Measurements from ENCODE around the gene BAHCC1. TPM values are rescaled to one million over a fixed set of nuclear protein-coding genes. Genes with fewer than 3 reads are reported as not detected.
A peak's percentile ranks its signal among the peaks of the same experiment; 100 is the strongest.

Gene BAHCC1
- total and polyA plus RNA-seq, 11 donors, result 6.0 to 19.6 (median 8.9) TPM

DNA sequence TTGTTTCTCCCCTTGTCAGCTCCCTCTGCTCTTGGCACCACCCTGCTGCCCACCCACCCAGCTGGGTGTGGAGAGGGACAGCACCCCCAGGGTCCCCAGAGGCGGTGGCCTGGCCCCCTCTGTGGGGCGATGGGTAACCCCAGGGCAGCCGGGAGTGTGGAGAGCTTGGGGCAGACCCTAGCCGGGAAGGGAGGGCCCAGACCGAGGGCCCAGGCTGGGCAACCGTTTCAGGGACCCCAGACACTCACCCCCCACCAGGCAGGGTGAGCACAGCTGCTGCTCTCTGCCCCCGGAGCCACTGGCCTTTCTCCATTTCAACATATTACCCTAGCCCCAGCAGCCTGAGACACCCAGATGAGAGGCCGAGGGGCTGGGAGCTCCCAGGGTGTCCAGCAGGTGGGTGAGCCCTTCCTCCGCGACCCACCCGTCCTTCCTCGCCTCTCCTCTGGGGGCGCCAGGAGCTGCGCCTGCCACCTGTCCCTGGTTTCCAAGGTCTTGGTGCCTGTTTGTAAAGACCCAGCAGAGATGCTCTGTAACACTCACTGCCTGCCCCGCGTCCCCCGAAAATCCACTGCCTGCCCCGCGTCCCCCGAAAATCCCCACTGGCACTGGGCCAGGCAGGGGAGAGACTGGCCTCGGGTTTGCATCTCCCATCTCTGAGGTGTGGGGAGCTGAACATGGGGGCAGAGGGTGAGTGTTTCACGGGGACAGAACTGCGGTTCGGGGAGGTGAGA lies 45.4 kb downstream of the BAHCC1 start:
- no peak for DNase-seq
- no peak overlapping the region for H3K27ac ChIP-seq
- no peaks in the 10 kb centered on the region for H3K9me3 ChIP-seq
- intact Hi-C loops (cut with DNase I), result no loop called here
- peaks cover 0 to 20% (median 13%) of the 10 kb centered on the region in 12 donors for H3K4me1 ChIP-seq
- TF ChIP-seq, protein P1, sequence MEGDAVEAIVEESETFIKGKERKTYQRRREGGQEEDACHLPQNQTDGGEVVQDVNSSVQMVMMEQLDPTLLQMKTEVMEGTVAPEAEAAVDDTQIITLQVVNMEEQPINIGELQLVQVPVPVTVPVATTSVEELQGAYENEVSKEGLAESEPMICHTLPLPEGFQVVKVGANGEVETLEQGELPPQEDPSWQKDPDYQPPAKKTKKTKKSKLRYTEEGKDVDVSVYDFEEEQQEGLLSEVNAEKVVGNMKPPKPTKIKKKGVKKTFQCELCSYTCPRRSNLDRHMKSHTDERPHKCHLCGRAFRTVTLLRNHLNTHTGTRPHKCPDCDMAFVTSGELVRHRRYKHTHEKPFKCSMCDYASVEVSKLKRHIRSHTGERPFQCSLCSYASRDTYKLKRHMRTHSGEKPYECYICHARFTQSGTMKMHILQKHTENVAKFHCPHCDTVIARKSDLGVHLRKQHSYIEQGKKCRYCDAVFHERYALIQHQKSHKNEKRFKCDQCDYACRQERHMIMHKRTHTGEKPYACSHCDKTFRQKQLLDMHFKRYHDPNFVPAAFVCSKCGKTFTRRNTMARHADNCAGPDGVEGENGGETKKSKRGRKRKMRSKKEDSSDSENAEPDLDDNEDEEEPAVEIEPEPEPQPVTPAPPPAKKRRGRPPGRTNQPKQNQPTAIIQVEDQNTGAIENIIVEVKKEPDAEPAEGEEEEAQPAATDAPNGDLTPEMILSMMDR (IDR thresholded peaks at IDR 0.05), result peak in 7 of 12 donors; percentile 6 to 39 (median 31)
- no peak for TF ChIP-seq POLR2A (IDR thresholded peaks at IDR 0.05)
- no peaks in the 10 kb centered on the region for H3K27me3 ChIP-seq
- ATAC-seq, result no peak
- H3K4me3 ChIP-seq, result no peak overlapping the region
- peaks cover 0 to 19% (median 0%) of the 10 kb centered on the region in 9 donors for H3K36me3 ChIP-seq
- 79 to 85% (median 82%) methylated on average over 23 to 24 of the region's 24 CpGs for WGBS, 4 donors

DNA sequence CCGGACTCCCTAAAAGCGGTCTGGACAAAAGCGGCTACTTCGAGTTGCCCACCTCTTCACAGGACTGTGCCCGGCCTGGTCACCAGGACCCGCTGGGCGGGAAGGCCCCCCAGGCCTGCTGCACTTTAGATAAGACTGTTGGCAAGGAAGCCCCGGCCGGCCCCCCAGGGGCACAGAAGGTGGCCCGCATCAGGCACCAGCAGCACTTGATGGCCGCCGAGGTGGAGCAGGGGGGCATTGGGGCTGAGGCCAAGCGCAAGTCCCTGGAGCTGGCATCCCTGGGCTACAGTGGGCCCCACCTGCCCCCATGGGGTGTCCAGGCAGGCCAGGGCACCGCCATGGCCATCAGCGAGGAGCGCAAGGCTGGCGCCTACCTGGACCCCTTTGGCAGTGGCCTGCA lies 47.5 kb downstream of the BAHCC1 start:
- Histone ChIP-seq H3K36me3 (peaks cover 0 to 22% (median 2%) of the 10 kb centered on the region in 9 donors), H3K4me3 (no peak overlapping the region), H3K27ac (no peak overlapping the region), H3K27me3 (no peaks in the 10 kb centered on the region), H3K4me1 (peaks cover 0 to 2% (median 0%) of the 10 kb centered on the region in 12 donors), H3K9me3 (no peaks in the 10 kb centered on the region)
- 97 to 100% (median 97%) methylated on average over 1 to 17 of the region's 17 CpGs for WGBS, 4 donors
- intact Hi-C loops (cut with DNase I), result no loop called here
- ATAC-seq (no peak), DNase-seq (no peak)
- TF ChIP-seq, protein P1 (IDR thresholded peaks at IDR 0.05), result no peak

DNA sequence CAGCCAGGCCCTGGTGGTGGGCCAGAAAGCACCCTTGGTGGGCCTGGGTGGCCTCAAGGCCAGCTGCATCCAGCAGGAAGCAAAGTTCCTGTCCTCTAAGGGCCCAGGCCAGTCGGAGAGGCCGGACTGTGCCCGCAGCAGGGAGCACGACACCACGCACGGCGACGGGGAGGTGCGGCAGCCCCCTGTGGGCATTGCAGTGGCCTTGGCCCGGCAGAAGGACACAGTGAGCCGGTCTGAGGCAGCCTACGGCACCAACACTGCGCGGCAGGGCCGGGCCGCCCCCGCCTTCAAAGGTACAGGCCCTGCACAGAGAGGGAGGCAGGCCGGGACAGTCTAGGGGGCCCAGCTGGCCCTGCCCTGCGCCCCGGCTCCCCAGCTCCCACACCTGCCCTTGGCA lies 48.0 kb downstream of the BAHCC1 start:
- H3K27me3 ChIP-seq, result no peaks in the 10 kb centered on the region
- 95 to 96% (median 95%) methylated on average over 12 to 20 of the region's 20 CpGs for WGBS, 4 donors
- no peak overlapping the region for H3K27ac ChIP-seq
- peaks cover 0 to 22% (median 5%) of the 10 kb centered on the region in 9 donors for H3K36me3 ChIP-seq
- ATAC-seq, result no peak
- no peaks in the 10 kb centered on the region for H3K4me1 ChIP-seq
- TF ChIP-seq, protein P1 (IDR thresholded peaks at IDR 0.05), result no peak
- no peak for TF ChIP-seq POLR2A (IDR thresholded peaks at IDR 0.05)
- H3K9me3 ChIP-seq, result no peaks in the 10 kb centered on the region
- H3K4me3 ChIP-seq, result no peak overlapping the region
- no peak for DNase-seq
- intact Hi-C loops (cut with DNase I), result no loop called here

DNA sequence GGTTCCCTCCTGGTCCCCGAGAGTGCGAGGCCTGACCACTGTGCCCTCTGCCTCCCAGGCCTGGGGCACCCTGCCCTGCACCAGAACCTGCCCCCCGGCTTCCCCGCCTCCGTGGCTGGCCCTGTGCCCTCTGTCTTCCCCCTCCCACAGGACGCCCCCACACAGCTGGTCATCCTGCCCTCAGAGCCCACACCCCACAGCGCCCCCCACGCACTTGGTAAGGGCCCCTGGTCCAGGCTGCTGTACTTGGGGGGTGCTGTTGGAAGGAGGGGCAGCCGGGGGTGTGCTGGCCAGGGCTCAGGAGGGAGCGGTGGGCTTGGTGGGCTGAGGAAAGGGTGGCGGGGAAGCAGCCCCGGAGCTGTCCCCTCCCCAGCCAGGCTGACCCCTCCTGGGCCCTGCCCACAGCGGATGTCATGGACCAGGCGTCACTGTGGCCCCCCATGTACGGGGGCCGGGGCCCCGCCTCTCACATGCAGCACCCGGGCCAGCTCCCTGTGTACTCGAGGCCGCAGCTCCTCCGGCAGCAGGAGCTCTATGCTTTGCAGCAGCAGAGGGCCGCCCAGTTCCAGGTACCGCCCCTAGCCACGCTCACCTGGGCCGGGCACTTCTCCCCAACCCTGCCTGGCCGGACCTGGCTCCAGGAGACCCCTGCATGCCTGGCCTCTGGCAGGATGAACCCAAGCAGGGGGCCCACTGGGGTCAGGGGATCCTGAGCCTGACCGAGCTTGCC lies 49.5 kb downstream of the BAHCC1 start:
- DNase-seq (no peak), ATAC-seq (no peak)
- Histone ChIP-seq H3K36me3 (peaks cover 0 to 22% (median 5%) of the 10 kb centered on the region in 9 donors), H3K4me1 (no peaks in the 10 kb centered on the region), H3K27me3 (no peaks in the 10 kb centered on the region), H3K9me3 (no peaks in the 10 kb centered on the region), H3K27ac (no peak overlapping the region), H3K4me3 (no peak overlapping the region)
- no peak for TF ChIP-seq POLR2A (IDR thresholded peaks at IDR 0.05)
- TF ChIP-seq, protein P1 (IDR thresholded peaks at IDR 0.05), result no peak
- intact Hi-C loops (cut with DNase I), result loop anchor here in 1 of 10 donors (2.0 kb wide), 1 partner anchor 34 kb away; no protein-coding TSS in a partner anchor
- 90 to 98% (median 94%) methylated on average over 15 to 27 of the region's 27 CpGs for WGBS, 4 donors
